ENCODE data around the gene PLA2G2F.

The PLA2G2F gene

GRCh38 chr1:20150969-20151368 lies 11.8 kb downstream of the PLA2G2F start:
- H3K36me3 ChIP-seq = no peaks in the 10 kb centered on the region
- peaks cover 6% of the 10 kb centered on the region for H3K27me3 ChIP-seq
- no peak overlapping the region for H3K27ac ChIP-seq
- peaks cover 0 to 3% of the 10 kb centered on the region in 2 experiments for H3K4me1 ChIP-seq (ENCODE audit: control insufficient read depth in 1 of 2, insufficient read depth in 1 of 2, low read depth in 1 of 2, low read length in 1 of 2)
- no peak overlapping the region for H3K4me3 ChIP-seq (ENCODE audit: low read depth in 1 of 2, low read length in 1 of 2)
- no peak for TF ChIP-seq CTCF (IDR thresholded peaks at IDR 0.05)
- H3K9me3 ChIP-seq = no peaks in the 10 kb centered on the region

GRCh38 chr1:20151906-20152598 lies 12.9 kb downstream of the PLA2G2F start:
- Histone ChIP-seq H3K27me3 (peaks cover 6% of the 10 kb centered on the region), H3K36me3 (no peaks in the 10 kb centered on the region), H3K4me3 (ENCODE audit: low read depth in 1 of 2, low read length in 1 of 2) (no peak overlapping the region), H3K9me3 (no peaks in the 10 kb centered on the region), H3K27ac (no peak overlapping the region), H3K4me1 (ENCODE audit: control insufficient read depth in 1 of 2, insufficient read depth in 1 of 2, low read depth in 1 of 2, low read length in 1 of 2) (peaks cover 0 to 3% of the 10 kb centered on the region in 2 experiments)
- TF ChIP-seq CTCF (IDR thresholded peaks at IDR 0.05) = peak; percentile 58

GRCh38 chr1:20152599-20152930 lies 13.4 kb downstream of the PLA2G2F start:
- Histone ChIP-seq H3K4me3 (ENCODE audit: low read depth in 1 of 2, low read length in 1 of 2) (no peak overlapping the region), H3K36me3 (no peaks in the 10 kb centered on the region), H3K27ac (no peak overlapping the region), H3K27me3 (peaks cover 6% of the 10 kb centered on the region), H3K9me3 (no peaks in the 10 kb centered on the region), H3K4me1 (ENCODE audit: control insufficient read depth in 1 of 2, insufficient read depth in 1 of 2, low read depth in 1 of 2, low read length in 1 of 2) (peaks cover 0 to 3% of the 10 kb centered on the region in 2 experiments)
- TF ChIP-seq CTCF (IDR thresholded peaks at IDR 0.05) = no peak

- Histone ChIP-seq H3K27me3 (peaks cover 6% of the 10 kb centered on the region), H3K27ac (no peak overlapping the region), H3K36me3 (no peaks in the 10 kb centered on the region), H3K4me3 (ENCODE audit: low read depth in 1 of 2, low read length in 1 of 2) (no peak overlapping the region), H3K4me1 (ENCODE audit: control insufficient read depth in 1 of 2, insufficient read depth in 1 of 2, low read depth in 1 of 2, low read length in 1 of 2) (peaks cover 0 to 3% of the 10 kb centered on the region in 2 experiments), H3K9me3 (no peaks in the 10 kb centered on the region)
- no peak for TF ChIP-seq CTCF (IDR thresholded peaks at IDR 0.05)
These were observed 13.9 kb downstream of the PLA2G2F start for GRCh38 chr1:20153000-20153418.

GRCh38 chr1:20154301-20154831 lies 15.2 kb downstream of the PLA2G2F start:
- H3K27ac ChIP-seq = no peak overlapping the region
- no peak for TF ChIP-seq CTCF (IDR thresholded peaks at IDR 0.05)
- H3K4me3 ChIP-seq (ENCODE audit: low read depth in 1 of 2, low read length in 1 of 2) = no peak overlapping the region

More at GRCh38 chr1:20154301-20154831, 15.2 kb downstream of the PLA2G2F start:
- Histone ChIP-seq H3K9me3 (peaks cover 7% of the 10 kb centered on the region), H3K4me1 (ENCODE audit: control insufficient read depth in 1 of 2, insufficient read depth in 1 of 2, low read depth in 1 of 2, low read length in 1 of 2) (peaks cover 0 to 3% of the 10 kb centered on the region in 2 experiments), H3K27me3 (peaks cover 6% of the 10 kb centered on the region), H3K36me3 (no peaks in the 10 kb centered on the region)

Measured in neutrophil (primary cell).